PC-9 (cell line): ENCODE data around the gene ANKRD11. TPM values are rescaled to one million over a fixed set of nuclear protein-coding genes. Genes with fewer than 3 reads are reported as not detected.

Experiments used
- BruUV-seq: library from RNA; stranded (reverse); fragments of 400-500 nt; replicated peaks from 2 replicates; lab custom pipeline; 2021; lab: Mats Ljungman, UMichigan
- CTCF ChIA-PET: fragments of 300-600 bp; sonication (Branson Sonifier 250); formaldehyde crosslinking; loops from one replicate; lab custom pipeline; 2022; ENCODE audit warnings: antibody characterized with exemption; lab: Charles Lee
- POLR2A ChIA-PET: fragments of 300-600 bp; sonication (Branson Sonifier 250); formaldehyde crosslinking; loops from one replicate; lab custom pipeline; 2022; ENCODE audit warnings: antibody characterized with exemption; ENCODE audit not compliant: unreplicated experiment; lab: Charles Lee
- DNase-seq, 2 experiments: peaks; one replicate each; pipeline versions ENCODE4 v3.0.0 to v3.0.0-alpha.2; 2015 to 2022; ENCODE audit warnings: mixed read lengths in 1 of 2
- H2AFZ ChIP-seq: fragments of 200-600 bp; sonication (generic); 2 replicates; pipeline ENCODE4 v1.8.1; 2017; ENCODE audit warnings: antibody characterized with exemption
- H3F3A ChIP-seq: fragments of 200-600 bp; sonication (generic); 2 replicates; pipeline ENCODE4 v1.8.1; 2017; ENCODE audit warnings: antibody characterized with exemption, mild to moderate bottlenecking, low read depth; ENCODE audit not compliant: insufficient read depth
- H3K27ac ChIP-seq: fragments of 200-600 bp; sonication (generic); 2 replicates; pipeline ENCODE4 v1.6.1; 2016; ENCODE audit warnings: mixed run types
- H3K27me3 ChIP-seq: fragments of 200-600 bp; sonication (generic); 2 replicates; pipeline ENCODE4 v1.6.1; 2016; ENCODE audit warnings: low read depth, mixed run types; ENCODE audit not compliant: insufficient read depth
- H3K36me3 ChIP-seq: fragments of 200-600 bp; sonication (generic); 2 replicates; pipeline ENCODE4 v1.6.1; 2016; ENCODE audit warnings: low read depth, mixed run types
- H3K4me1 ChIP-seq: fragments of 200-600 bp; sonication (generic); replicated peaks from 2 replicates; pipeline ENCODE4 v1.6.1; 2016; ENCODE audit warnings: mixed run types; ENCODE audit not compliant: insufficient read depth
- H3K4me2 ChIP-seq: fragments of 200-600 bp; sonication (generic); 2 replicates; pipeline ENCODE4 v1.6.1; 2017; ENCODE audit warnings: mixed run types
- H3K4me3 ChIP-seq: fragments of 200-600 bp; sonication (generic); 2 replicates; pipeline ENCODE4 v1.6.1; 2016; ENCODE audit warnings: mixed run types
- H3K79me2 ChIP-seq: fragments of 200-600 bp; sonication (generic); 2 replicates; pipeline ENCODE4 v1.6.1; 2017; ENCODE audit warnings: low read depth, mixed run types
- H3K9me2 ChIP-seq: fragments of 200-600 bp; sonication (generic); 2 replicates; pipeline ENCODE4 v1.8.1; 2017; ENCODE audit warnings: mild to moderate bottlenecking; ENCODE audit not compliant: insufficient read depth
- H3K9me3 ChIP-seq: fragments of 200-600 bp; sonication (generic); 2 replicates; pipeline ENCODE4 v1.8.1; 2016; ENCODE audit warnings: low read depth; ENCODE audit not compliant: insufficient read depth
- H4K20me1 ChIP-seq: fragments of 200-600 bp; sonication (generic); 2 replicates; pipeline ENCODE4 v1.8.1; 2017; ENCODE audit not compliant: insufficient read depth
- EZH2 ChIP-seq: fragments of 200-600 bp; sonication (generic); IDR thresholded peaks from 2 replicates; pipeline ENCODE4 v1.8.0; 2017; ENCODE audit warnings: antibody characterized with exemption, low read depth
- intact Hi-C: fragments of 100-400 bp; cut with micrococcal nuclease; formaldehyde crosslinking; loops from one replicate; pipeline ENCODE4 v1.10.0; 2022; ENCODE audit not compliant: unreplicated experiment
- total RNA-seq: library from RNA; stranded (reverse); gene quantifications from 2 replicates; pipeline ENCODE4 v1.2.3, GENCODE V29; 2021
- TF ChIP-seq, protein P1 (sequence below): fragments of 200-600 bp; sonication (generic); conservative IDR thresholded peaks from 2 replicates; pipeline ENCODE4 v1.6.1; 2017; ENCODE audit warnings: mixed run types, antibody characterized with exemption, mild to moderate bottlenecking, moderate library complexity

ANKRD11 gene
- total RNA-seq, 1 experiment from 2014 or later: 220 TPM

DNA sequence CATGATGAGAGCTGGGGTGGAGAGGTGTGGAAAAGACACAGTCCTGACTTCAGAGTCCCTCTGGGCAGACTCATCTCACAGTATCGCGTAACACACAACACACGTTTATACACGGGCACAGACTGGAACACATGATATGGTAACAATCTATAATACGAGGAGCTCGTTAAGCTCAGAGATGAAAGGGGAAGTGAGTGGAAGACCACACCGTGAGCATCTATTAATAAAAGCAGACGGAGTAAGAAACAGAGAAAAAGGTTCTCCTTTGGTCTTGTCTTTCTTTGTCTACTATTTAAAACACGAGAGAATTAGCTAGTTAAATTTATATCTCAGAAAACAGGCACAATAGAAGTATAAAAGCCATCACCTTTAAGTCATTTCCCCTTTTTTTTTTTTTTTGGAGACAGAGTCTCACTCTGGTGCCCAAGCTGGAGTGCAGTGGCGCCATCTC, 13.5 kb downstream of the ANKRD11 start:
- Histone ChIP-seq H3K4me3 (0 out of 2 replicates have a peak overlapping the region, but pooled peaks have one; percentile 8), H3K4me1 (peaks cover 97% of the 10 kb centered on the region)
- CTCF ChIA-PET: interaction anchor here (0.5 kb wide), 1 partner anchor 24 kb away, joined by 4 read pairs; no protein-coding TSS in a partner anchor

DNA sequence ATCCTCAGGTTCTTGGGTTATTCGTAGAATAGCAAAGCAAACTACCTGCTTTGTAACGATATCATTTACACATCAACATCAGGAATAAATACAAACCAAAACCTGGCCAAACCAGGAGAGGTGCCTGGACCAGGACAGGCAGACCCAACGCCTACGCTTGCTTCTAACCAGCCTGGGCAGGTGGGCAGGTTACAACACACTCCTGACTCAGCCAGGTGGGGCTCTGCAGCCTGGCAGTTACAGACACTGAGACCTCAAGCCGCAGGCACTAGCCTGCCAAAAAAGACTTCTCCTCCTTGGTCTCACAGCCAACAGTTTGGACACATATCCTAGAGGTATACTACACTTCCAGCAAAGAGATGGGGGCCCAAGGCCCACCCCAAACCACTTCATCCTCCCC, 14.0 kb downstream of the ANKRD11 start:
- Histone ChIP-seq H3K4me1 (peaks cover 99% of the 10 kb centered on the region), H3K4me3 (0 out of 2 replicates have a peak overlapping the region, but pooled peaks have one; percentile 8), H3K4me2 (peak overlapping the region; percentile 54), H3K36me3 (peaks cover 5% of the 10 kb centered on the region; the same call in 1 of the 2 replicates), H3F3A (peaks cover 87% of the 10 kb centered on the region), H3K27me3 (no peaks in the 10 kb centered on the region), H2AFZ (no peak overlapping the region), H3K9me3 (no peaks in the 10 kb centered on the region), H3K27ac (peak overlapping the region; percentile 55), H3K79me2 (peaks cover 100% of the 10 kb centered on the region), H3K9me2 (no peaks in the 10 kb centered on the region), H4K20me1 (peaks cover 100% of the 10 kb centered on the region)
- intact Hi-C loops: loop anchor here (2.0 kb wide), 1 partner anchor 34 kb away; no protein-coding TSS in a partner anchor
- CTCF ChIA-PET: no interaction called here
- TF ChIP-seq, protein P1, sequence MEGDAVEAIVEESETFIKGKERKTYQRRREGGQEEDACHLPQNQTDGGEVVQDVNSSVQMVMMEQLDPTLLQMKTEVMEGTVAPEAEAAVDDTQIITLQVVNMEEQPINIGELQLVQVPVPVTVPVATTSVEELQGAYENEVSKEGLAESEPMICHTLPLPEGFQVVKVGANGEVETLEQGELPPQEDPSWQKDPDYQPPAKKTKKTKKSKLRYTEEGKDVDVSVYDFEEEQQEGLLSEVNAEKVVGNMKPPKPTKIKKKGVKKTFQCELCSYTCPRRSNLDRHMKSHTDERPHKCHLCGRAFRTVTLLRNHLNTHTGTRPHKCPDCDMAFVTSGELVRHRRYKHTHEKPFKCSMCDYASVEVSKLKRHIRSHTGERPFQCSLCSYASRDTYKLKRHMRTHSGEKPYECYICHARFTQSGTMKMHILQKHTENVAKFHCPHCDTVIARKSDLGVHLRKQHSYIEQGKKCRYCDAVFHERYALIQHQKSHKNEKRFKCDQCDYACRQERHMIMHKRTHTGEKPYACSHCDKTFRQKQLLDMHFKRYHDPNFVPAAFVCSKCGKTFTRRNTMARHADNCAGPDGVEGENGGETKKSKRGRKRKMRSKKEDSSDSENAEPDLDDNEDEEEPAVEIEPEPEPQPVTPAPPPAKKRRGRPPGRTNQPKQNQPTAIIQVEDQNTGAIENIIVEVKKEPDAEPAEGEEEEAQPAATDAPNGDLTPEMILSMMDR: no peak
- no peak for TF ChIP-seq EZH2
- BruUV-seq: no TSS peak
- POLR2A ChIA-PET: no interaction called here
- DNase-seq: peak; percentile 81 to 87

More for the DNA sequence above, 13.5 kb downstream of the ANKRD11 start:
- peaks cover 100% of the 10 kb centered on the region for H3K79me2 ChIP-seq
- no peaks in the 10 kb centered on the region for H3K27me3 ChIP-seq
- no peaks in the 10 kb centered on the region for H3K9me3 ChIP-seq
- H3K9me2 ChIP-seq: no peaks in the 10 kb centered on the region
- H3F3A ChIP-seq: peaks cover 84% of the 10 kb centered on the region
- TF ChIP-seq EZH2: no peak
- TF ChIP-seq, protein P1: no peak
- H2AFZ ChIP-seq: no peak overlapping the region
- intact Hi-C loops: loop anchor here (2.0 kb wide), 1 partner anchor 34 kb away; no protein-coding TSS in a partner anchor
- peak overlapping the region; percentile 55 for H3K27ac ChIP-seq
- BruUV-seq: no TSS peak
- POLR2A ChIA-PET: interaction anchor here (0.7 kb wide), 1 partner anchor 717 kb away, joined by 35 read pairs; no protein-coding TSS in a partner anchor
- H4K20me1 ChIP-seq: peaks cover 100% of the 10 kb centered on the region
- H3K4me2 ChIP-seq: peak overlapping the region; percentile 54
- H3K36me3 ChIP-seq: peaks cover 4% of the 10 kb centered on the region; the same call in 1 of the 2 replicates
- no peak for DNase-seq

DNA sequence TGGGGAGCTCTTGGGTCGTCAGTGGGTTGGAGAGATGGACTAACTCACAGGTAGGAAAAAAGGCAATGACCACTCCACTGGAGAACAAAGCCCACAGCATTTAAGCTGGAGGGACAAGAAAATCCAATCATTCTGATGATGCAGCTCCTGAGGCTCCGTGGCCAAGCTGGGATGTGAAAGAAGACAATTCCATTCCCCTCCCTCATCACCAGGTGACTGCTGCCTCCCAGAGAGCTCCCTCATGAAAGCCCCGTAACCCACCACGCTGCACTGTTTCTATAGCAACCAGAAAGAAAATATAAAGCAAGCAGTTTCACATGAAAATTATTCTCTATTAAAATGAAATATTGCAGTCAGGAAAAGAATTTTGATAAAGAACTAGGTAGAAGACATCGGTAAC, 15.2 kb downstream of the ANKRD11 start:
- Histone ChIP-seq H3K4me3 (no peak overlapping the region), H3K36me3 (peaks cover 5% of the 10 kb centered on the region; the same call in 1 of the 2 replicates), H3K4me2 (peak overlapping the region; percentile 54; the same call in 1 of the 2 replicates), H4K20me1 (peaks cover 100% of the 10 kb centered on the region), H3K4me1 (peaks cover 93% of the 10 kb centered on the region), H3K27me3 (no peaks in the 10 kb centered on the region), H2AFZ (no peak overlapping the region), H3K9me2 (no peaks in the 10 kb centered on the region), H3K27ac (peak overlapping the region; percentile 66; the same call in 1 of the 2 replicates), H3K9me3 (no peaks in the 10 kb centered on the region), H3F3A (peaks cover 89% of the 10 kb centered on the region), H3K79me2 (peaks cover 100% of the 10 kb centered on the region)
- DNase-seq: no peak
- POLR2A ChIA-PET: no interaction called here
- BruUV-seq: no TSS peak
- intact Hi-C loops: no loop called here
- CTCF ChIA-PET: no interaction called here
- TF ChIP-seq, protein P1: no peak
